Measurements from ENCODE around the gene AGRP. TPM values are rescaled to one million over a fixed set of nuclear protein-coding genes. Genes with fewer than 3 reads are reported as not detected.

Gene AGRP
- total RNA-seq, 1 donor from 2014 or later, result not detected

GRCh38 chr16:67446968-67447507, 36.3 kb downstream of the AGRP start:
- peak overlapping the region; percentile 72 for H3K27ac Mint-ChIP-seq
- H3K27me3 Mint-ChIP-seq, result no peaks in the 10 kb centered on the region
- no peak for TF ChIP-seq CTCF (conservative IDR thresholded peaks at IDR 0.05)
- no peak overlapping the region for H3K4me3 Mint-ChIP-seq
- peaks cover 5% of the 10 kb centered on the region for H3K36me3 Mint-ChIP-seq
- no peak for DNase-seq (ENCODE audit: extremely low spot score, unreplicated experiment)
- peaks cover 7% of the 10 kb centered on the region for H3K4me1 Mint-ChIP-seq (ENCODE audit: unreplicated experiment)
- H3K9me3 Mint-ChIP-seq, result no peaks in the 10 kb centered on the region

- no peak overlapping the region for H3K4me3 Mint-ChIP-seq
- peaks cover 5% of the 10 kb centered on the region for H3K36me3 Mint-ChIP-seq
- no peak for TF ChIP-seq CTCF (conservative IDR thresholded peaks at IDR 0.05)
- DNase-seq (ENCODE audit: extremely low spot score, unreplicated experiment), result no peak
- peaks cover 13% of the 10 kb centered on the region for H3K4me1 Mint-ChIP-seq (ENCODE audit: unreplicated experiment)
- peak overlapping the region; percentile 72 for H3K27ac Mint-ChIP-seq
- no peaks in the 10 kb centered on the region for H3K27me3 Mint-ChIP-seq
- H3K9me3 Mint-ChIP-seq, result no peaks in the 10 kb centered on the region
These were observed 37.1 kb downstream of the AGRP start for GRCh38 chr16:67445913-67446907.

- no peak for DNase-seq (ENCODE audit: extremely low spot score, unreplicated experiment)
- Mint-ChIP-seq H3K9me3 (no peaks in the 10 kb centered on the region), H3K4me1 (ENCODE audit: unreplicated experiment) (peaks cover 13% of the 10 kb centered on the region), H3K27me3 (no peaks in the 10 kb centered on the region), H3K27ac (no peak overlapping the region), H3K36me3 (peaks cover 5% of the 10 kb centered on the region), H3K4me3 (no peak overlapping the region)
- no peak for TF ChIP-seq CTCF (conservative IDR thresholded peaks at IDR 0.05)
These were observed 37.9 kb downstream of the AGRP start for GRCh38 chr16:67445441-67445912.

GRCh38 chr16:67445126-67445426, 38.3 kb downstream of the AGRP start:
- no peak for TF ChIP-seq CTCF (conservative IDR thresholded peaks at IDR 0.05)
- Mint-ChIP-seq H3K36me3 (peaks cover 5% of the 10 kb centered on the region), H3K27ac (no peak overlapping the region), H3K4me1 (ENCODE audit: unreplicated experiment) (peaks cover 13% of the 10 kb centered on the region), H3K9me3 (no peaks in the 10 kb centered on the region), H3K4me3 (no peak overlapping the region), H3K27me3 (no peaks in the 10 kb centered on the region)
- DNase-seq (ENCODE audit: extremely low spot score, unreplicated experiment), result no peak

- H3K36me3 Mint-ChIP-seq, result peaks cover 4% of the 10 kb centered on the region
- no peak overlapping the region for H3K27ac Mint-ChIP-seq
- no peak for TF ChIP-seq CTCF (conservative IDR thresholded peaks at IDR 0.05)
- peaks cover 13% of the 10 kb centered on the region for H3K4me1 Mint-ChIP-seq (ENCODE audit: unreplicated experiment)
- no peaks in the 10 kb centered on the region for H3K27me3 Mint-ChIP-seq
- H3K4me3 Mint-ChIP-seq, result no peak overlapping the region
- no peaks in the 10 kb centered on the region for H3K9me3 Mint-ChIP-seq
- no peak for DNase-seq (ENCODE audit: extremely low spot score, unreplicated experiment)
These were observed 38.9 kb downstream of the AGRP start for GRCh38 chr16:67444259-67445125.

All from type B pancreatic cell (in vitro differentiated cells).